ENCODE data around the gene PPEF2.

DNA sequence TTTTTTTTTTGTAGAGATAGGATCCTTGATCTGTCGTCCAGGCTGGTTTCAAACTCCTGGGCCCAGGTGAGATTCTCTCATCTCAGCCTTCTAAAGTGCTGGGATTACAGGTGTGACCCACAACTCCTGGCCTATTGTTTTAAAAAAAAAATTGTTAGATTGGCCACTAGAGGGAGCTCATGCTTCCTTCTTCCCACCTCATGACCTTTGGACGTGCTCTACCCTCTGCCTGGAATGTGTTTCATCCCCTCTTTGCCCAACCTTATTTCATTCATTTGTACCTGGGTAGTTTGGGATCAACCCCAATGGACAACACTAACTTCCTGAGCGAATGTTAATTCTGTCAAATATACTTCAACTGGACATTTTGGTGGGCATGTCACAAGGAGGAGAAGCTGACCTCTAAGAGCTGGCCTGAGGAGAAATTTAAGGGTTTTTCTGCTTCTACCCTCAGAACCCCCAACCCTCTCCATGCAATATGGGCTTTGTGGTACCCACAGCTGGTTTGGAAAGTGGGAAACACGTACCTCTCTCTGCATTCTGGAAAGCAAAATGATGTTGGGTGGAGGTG is 6.4 kb downstream of the PPEF2 start:
- TF ChIP-seq POLR2A (IDR thresholded peaks at IDR 0.05; ENCODE audit: low read length) (no peak), GATA1 (IDR thresholded peaks at IDR 0.05; ENCODE audit: low read depth, low read length) (no peak)
